HG03460 (cell line): ENCODE results near the gene LAMA5.

Experiments
- ATAC-seq: cut with Tn5 transposase; IDR thresholded peaks from one replicate; pipeline ENCODE4 v1.9.1; 2021; ENCODE audit not compliant: unreplicated experiment

Gene LAMA5

GRCh38 chr20:62330576-62331317, 36.4 kb downstream of the LAMA5 start:
- no peak for ATAC-seq

DNA sequence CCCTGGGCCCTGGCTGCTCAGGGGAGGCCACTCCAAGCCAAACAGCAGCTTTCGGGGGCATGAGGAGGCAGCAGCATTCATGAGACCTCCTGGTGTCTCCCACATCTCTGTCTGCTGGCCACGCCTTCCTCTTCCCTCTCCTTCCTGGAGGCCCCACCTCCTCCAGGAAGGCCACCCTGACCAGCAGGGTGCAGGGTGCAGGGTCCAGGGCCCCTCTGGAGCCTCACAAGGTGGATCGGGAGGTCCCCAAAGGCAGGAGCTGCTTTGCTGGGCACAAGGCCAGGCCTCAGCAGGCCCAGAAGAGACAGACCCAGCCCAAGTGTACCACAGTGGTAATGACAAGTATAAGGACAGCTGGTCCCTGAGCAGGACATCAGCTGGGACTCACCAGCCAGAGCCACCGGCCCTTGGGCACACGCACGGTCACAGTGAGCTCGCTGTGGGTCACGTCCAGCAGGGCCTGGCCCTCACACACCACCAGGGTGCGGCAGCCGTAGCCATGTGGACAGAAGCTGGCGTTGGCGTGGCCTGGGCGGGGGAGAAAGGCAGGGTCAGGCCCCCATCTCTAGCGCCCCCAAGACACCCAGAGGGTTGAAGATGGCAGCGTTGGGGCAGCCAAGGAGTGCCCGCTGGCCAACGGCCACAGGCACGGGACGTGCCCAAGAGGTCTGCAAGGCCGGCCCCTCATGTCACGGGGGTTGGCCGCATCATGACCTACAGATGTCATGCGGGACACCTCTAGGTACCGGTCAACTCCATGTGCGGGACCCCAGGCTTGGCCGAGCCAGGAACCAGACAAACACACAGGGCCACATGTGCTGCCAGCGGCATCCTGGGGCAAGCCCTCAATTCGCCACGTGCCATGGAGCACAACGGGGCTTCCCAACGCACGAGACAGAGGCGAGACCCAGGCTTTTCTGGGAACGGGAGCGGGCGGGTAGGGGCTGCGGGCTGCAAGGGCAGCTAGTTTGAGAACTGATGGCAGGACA, 37.4 kb downstream of the LAMA5 start:
- ATAC-seq = no peak

DNA sequence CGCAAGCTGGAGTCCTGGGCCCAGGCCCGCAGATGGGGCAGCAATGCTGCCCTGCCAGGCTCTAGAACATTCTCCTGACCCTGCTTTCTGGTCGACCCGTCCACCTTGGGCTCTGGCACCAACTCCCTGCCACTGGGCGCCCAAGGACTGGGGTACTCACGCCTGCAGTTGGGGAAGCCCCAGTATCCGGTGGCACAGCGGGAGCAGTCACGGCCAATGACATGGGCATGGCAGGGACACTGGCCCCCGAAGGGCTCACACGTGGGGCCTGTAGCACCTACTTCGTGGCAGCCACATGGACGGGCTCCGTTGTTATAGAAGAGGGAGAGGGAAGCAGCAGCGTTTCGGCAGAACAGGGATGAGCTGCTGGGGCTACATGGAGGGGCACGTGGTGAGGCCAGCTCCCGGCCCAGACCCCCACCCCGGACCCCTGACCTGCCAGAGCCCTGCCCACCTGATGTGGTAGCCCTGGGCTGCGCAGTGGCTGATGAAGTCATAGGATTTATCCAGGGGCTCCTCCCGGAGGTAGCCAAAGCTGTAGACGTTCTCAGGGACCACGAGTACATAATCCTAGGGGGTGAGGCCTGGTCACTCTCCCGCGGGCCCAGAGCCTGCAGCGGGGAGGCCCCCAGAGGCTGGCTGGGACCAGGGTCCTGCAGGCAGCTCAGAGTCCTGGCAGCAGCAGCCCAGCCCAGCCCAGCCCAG, 38.3 kb downstream of the LAMA5 start:
- ATAC-seq = no peak

DNA sequence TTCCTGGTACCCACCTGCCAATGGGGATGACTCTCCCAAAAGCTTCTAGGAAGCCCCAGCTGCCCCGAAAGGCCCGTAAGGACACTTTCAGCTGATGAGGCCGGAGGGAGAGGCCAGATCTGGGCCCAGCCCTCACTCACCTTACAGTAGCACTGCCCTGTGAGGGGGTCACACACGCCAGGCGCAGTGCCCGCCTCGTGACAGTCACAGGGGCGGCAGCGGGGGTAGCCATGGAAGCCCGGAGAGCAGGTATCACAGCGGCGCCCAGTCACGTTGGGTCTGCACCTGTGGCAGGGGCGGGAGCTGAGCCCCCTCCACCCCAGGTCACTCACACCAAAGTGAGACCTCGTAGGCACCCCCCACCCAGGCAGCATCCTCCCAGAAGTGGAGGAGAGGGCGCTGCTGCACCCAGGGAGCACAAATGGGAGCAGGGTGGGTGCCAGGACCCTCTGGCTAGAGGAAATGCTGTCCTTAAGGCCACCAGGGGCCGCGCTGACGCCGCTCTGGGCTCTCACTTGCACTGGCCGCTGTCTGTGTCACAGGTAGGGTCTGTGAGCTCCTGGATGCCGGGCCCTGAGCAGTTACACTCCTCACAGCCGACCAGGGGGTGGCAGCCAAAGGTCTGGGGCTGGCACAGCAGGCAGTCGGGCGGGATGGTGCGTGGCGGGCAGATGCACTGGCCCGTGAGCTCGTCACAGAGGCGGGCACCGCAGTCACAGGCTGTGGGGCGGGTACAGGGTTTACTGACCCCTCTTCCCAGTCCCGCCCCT, 39.2 kb downstream of the LAMA5 start:
- ATAC-seq = no peak

GRCh38 chr20:62326959-62327725, 40.0 kb downstream of the LAMA5 start:
- no peak for ATAC-seq

DNA sequence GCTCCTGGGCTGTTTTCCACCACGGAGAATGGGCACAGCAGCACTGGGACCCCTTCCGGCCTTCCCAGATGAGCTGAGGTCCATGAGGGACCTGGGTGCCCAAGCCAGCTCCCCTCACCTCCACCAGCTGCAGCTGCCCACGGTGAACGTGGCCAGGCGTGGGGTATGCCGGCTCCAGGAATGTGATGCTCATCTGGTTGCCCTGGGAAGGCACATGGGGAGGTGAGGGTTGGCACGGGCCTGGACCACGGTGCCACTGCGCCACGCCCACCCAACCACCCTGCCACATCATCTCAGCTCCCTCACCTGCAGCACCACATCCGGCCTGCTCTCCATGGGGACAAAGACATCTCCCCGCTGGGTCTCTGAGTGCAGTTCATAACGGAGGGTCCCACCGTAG, 40.6 kb downstream of the LAMA5 start:
- no peak for ATAC-seq

DNA sequence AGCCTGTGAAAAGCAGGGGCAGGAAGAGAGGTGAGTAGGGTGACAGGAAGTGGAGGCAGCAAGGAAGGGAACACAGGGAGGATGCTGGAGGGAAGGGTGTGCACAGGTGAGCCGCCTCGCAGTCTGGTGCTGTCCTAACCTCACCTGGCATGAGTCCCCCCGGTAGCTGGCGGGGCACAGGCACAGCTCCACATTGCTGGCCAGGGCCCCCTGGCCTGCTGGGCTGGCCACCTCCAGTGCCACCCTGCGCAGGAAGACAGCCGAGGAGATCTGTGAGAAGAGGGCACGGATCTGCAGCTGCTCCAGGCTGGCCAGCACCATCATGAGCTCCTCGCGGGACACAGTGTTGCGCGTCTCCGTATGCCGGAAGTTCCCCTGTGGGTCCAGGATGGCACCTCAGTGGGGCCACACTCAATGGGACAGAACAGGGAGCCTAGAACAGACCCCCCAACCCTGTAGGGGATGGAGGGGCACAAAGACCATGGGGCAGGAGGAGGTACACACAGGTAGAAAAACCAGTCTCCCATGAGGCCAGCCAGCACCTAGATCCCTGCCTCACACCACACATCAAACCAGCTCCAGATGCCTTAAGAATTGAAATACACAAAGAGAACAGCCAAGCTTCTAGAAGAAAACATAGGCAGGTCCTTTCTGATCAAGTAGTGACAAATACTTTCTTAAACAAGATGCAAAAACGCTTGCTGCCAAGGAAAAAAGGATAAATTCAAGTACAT, 41.8 kb downstream of the LAMA5 start:
- ATAC-seq = no peak

DNA sequence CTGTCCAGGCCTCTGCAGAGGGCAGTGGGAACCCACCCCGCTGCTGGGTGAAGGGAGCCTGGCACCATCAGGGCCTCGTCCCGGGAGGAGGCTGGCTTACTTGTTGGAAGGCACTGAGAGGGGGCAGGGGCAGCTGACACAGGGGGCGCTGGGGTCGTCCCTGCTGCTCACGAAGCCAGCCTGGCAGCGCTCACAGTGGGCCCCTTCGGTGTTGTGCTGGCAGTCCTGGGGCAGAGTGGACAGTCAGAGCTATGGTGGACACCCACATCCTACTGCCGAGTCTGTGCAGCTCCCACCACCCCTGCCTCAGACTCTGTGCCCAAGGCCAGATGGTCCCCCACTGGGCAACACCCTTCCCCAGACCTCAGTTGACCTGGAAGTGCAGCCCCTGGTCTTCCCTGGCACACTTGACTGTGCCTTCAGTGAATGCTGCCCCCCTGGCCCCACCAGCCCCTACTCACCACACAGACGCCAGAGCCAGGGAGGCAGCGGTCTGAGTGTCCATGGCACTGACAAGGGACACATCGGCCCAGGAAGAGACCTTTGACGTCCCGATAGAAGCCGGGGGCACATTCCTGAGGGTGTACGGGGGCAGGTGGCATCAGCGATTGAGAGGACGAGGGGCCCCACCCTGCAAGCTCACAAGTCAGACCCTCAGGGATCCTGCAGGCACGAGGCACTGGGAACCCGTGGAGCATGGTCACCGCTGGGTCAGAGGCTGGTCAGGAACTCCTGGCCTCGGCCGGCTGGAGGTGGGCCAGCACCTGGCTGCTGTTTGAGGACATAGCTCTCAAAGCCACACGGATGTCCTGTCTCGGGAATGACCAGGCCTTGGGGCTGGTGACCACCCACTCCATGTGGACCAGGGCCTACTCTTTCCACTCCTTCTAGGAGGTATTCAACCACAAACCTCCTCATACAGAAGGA, 42.9 kb downstream of the LAMA5 start:
- ATAC-seq = no peak

DNA sequence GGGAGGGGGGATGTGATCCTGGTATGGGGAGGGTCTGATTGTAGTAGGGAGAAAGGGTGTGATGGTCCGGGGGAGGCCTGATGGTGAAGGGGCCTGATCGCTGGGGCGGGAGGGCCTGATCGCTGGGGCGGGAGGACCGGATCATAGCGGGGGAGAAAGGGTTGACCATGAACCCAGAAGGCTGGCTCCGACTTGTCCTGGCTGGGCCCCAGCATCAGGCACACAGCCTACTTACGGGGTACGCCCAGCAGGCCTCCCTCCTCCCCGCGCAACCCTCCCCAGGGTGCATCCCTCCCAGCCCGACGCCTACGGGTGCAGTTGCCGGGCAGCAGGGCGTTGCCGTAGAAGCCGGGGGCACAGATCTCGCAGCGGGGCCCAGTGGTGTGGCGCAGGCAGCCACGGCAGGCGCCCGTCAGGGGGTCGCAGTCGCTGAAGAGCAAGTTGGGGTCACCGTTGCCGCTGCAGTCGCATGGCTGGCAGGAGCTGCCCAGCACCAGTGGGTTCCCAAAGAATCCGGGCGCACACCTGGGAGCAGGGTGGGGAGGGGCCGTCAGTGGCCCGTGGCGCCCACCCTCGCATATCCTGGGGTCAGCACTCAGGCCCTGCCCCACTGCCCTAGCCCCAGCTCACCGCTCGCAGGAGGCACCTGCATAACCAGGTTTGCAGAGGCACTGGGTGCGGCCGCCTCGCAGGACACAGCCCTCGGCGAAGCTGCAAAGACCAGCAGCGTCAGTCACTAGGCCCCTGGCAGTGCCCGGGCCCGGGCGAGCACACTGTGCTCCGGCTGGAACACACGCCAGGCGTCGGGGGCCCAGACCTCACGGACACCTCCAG, 43.7 kb downstream of the LAMA5 start:
- no peak for ATAC-seq

DNA sequence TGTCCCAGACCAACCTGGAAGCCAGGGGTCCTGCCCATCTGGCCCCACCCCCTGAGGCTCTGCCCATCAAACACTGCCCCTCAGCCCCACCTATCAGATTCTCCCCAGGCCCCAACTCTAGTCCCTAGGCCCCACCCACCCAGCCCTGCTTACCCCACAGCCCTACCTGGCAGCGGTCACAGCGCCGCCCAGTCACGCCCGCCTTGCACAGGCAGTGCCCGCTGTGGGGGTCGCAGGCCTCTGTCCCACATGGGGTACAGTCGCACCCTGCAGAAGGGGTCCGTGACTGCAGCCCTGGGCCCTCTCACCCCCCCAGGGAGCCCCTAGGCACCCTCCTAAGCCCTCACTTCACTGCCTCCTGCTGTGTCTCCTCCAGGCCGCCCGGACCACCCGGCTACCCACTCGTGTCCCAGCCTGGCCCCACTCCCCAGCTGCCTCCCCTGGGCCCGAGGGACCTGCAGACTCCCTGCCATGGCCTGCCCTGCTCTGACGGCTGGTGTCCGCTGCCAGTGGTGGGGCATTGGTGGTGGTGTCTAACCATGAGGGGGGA, 44.5 kb downstream of the LAMA5 start:
- ATAC-seq = no peak

GRCh38 chr20:62321975-62322374, 45.1 kb downstream of the LAMA5 start:
- no peak for ATAC-seq

GRCh38 chr20:62321521-62321948, 45.6 kb downstream of the LAMA5 start:
- ATAC-seq = no peak

- no peak for ATAC-seq
Observed at GRCh38 chr20:62320581-62321354, 46.3 kb downstream of the LAMA5 start.

- ATAC-seq = no peak
Observed at GRCh38 chr20:62319346-62319909, 47.7 kb downstream of the LAMA5 start.

GRCh38 chr20:62318400-62319345, 48.4 kb downstream of the LAMA5 start:
- ATAC-seq = no peak
